GM18867 (cell line): ENCODE measurements around the gene KAZALD1.
"Not testable (repeated sequence)": the region's sequence is repeated elsewhere in the genome, so short reads cannot be mapped to it uniquely, and the experiment has no call there.

Experiments used
- ATAC-seq: cut with Tn5 transposase; IDR thresholded peaks from one replicate; pipeline ENCODE4 v1.9.1; 2021; ENCODE audit warnings: mild to moderate bottlenecking, moderate library complexity; ENCODE audit not compliant: unreplicated experiment

Gene KAZALD1

DNA sequence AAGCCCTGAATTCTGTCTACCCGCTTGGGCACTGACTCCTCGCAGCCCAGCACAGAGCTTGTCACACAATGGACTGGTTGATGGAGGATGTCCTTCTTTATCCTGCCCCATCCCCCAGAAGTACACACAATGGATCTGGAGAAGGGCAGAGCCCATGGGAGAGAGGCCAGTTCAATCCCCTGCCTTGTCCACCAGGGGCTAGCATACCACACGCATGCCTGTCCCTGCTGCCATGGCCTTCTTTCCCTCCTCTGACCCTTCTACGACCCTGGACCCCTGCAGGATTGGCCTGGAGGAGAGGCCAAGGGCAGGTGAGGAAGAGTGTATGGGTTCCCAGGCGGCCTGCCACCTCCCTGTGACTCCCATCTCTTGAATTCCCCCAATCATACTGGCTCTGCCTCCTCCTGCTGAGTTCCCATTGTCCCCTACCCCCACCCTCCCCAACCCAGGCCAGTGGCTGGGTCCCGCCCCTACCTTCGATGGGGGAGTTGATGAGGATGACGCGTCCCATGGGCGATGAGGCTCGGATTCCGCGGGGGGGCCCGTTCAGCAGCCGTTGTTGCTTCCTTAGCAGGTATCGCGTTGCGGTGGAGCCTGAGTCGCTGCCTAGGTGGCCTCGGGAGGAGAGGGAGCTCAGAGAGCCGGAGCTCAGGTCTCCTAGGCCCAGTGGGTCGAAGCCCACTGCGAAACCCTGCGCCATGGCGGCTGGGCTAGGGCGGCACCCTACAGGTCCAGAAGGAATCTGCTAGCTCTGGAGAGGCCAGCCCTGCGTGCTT lies 32.1 kb upstream of the KAZALD1 start:
- ATAC-seq, result no peak

DNA sequence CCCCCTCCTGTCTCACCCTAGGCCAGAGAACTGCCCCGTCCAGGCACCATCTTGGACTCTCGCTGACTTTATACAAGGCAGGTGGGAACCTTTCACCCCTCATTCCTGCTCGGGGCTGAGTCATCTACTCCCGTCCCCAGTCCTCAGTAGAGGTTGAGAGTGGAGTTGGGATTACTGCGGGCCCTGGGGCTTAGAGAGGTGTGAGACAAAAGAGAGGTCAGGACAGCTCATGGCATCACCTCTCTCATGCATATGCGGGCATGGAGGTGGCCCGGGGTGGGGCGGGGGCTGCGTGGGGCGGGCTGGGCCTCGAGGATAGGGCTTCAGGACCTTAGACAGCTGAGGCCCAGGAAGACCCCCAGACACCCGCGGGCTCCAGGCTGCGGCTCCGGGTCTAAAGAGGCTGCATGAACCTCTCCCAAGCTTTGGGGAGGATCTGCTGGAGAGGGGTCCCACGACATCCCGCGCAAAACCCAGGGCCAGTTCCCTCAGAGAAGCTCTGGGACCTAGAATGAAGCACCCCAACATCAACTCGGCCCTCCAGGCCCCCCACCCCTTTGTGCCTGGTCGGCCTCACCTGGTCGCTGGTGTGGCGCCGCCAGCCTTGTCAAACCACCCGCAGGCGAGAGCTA lies 31.2 kb upstream of the KAZALD1 start:
- no peak for ATAC-seq

GRCh38 chr10:101031128-101031795 lies 30.5 kb upstream of the KAZALD1 start, which contains the start of the genes PDZD7 and SFXN3:
TSS of gene PDZD7 (minus strand) at chr10:101031129. CDS start at chr10:101030219, 910 bp downstream.
TSS of gene SFXN3 (plus strand) at chr10:101031234. CDS start at chr10:101034695, 3,461 bp downstream.
- ATAC-seq, result peak; percentile 95

GRCh38 chr10:101031796-101032636 lies 29.8 kb upstream of the KAZALD1 start:
- ATAC-seq, result peak; percentile 38

- ATAC-seq, result no peak
These were observed 29.1 kb upstream of the KAZALD1 start for GRCh38 chr10:101032637-101033224.

- no peak for ATAC-seq
These were observed 28.5 kb upstream of the KAZALD1 start for GRCh38 chr10:101033276-101033675.

DNA sequence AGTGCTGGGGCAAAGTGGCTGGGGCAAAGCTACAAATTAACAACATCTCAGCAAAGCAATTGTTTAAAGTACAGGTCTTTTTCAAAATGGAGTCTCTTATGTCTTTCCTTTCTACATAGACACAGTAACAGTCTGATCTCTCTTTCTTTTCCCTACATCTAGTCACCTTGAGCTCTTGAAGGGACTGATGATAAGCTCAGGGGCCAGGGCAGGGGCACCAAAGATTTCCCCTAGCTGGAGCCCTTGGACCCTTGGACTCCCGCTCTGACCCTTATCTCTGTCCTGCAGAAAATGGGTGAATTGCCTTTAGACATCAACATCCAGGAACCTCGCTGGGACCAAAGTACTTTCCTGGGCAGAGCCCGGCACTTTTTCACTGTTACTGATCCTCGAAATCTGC lies 27.4 kb upstream of the KAZALD1 start:
- ATAC-seq, result not testable (repeated sequence)

- no peak for ATAC-seq
These were observed 26.5 kb upstream of the KAZALD1 start for GRCh38 chr10:101035314-101035713.

DNA sequence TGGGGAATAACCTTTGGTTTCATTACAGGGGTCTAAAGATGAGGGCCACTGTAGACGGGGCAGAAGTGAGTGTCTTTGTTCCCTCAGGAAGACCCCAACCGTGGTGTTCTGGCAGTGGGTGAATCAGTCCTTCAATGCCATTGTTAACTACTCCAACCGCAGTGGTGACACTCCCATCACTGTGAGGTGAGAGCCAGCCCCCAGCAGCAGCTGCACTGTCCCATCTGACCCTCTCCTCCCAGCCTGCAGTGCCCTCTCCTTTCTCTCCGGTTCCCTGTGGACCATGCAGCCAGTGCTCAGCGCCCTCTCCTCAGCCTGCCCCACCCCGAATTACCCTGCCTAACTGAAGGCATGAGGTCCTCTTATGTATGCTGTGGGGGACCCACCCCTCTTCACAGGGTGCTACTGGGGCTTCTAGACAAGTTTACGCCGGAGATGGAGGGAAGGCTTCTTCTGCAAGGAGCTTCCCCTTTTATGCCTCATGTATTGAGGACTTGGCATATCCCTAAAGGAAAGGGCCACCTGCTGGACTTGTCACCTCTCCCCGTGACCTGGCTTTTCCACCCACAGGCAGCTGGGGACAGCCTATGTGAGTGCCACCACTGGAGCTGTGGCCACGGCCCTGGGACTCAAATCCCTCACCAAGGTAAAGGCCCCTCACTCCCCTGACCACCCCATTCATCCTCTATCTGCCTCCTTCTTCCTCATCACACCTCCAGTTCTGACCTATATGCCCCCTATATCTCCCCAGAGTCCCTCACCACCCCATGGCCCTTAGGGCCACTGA lies 25.7 kb upstream of the KAZALD1 start:
- no peak for ATAC-seq

- ATAC-seq, result no peak
These were observed 25.1 kb upstream of the KAZALD1 start for GRCh38 chr10:101036726-101037125.

- ATAC-seq, result no peak
These were observed 23.3 kb upstream of the KAZALD1 start for GRCh38 chr10:101038484-101038883.

- ATAC-seq, result no peak
These were observed 21.7 kb upstream of the KAZALD1 start for GRCh38 chr10:101040061-101040460.

GRCh38 chr10:101040851-101041250 lies 20.9 kb upstream of the KAZALD1 start:
- ATAC-seq, result no peak

DNA sequence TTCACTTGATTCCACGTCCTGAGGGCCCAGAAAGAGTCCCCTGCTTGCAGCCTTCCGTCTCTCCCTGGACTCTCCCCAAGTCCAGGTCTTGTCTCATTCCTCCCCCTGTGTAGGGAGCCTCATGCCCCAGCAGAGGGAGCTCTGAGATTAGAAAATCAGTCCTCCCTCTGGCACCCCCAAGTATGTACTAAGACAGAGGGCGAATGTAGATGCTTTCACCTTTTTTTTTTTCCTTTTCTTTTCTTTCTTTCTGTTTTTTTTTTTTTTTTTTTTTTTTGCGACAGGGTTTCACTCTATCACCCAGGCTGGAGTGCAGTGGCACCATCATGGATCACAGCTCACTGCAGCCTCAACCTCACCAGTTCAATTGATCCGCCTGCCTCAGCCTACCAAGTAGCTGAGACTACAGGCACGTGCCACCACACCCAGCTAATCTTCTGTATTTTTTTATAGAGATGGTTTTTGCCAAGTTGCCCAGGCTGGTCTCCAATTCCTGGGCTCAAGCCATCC lies 20.5 kb upstream of the KAZALD1 start:
- peak; percentile 60 for ATAC-seq

- ATAC-seq, result no peak
These were observed 19.7 kb upstream of the KAZALD1 start for GRCh38 chr10:101042118-101042517.

GRCh38 chr10:101042667-101043362 lies 19.0 kb upstream of the KAZALD1 start:
- ATAC-seq, result peak; percentile 93

- ATAC-seq, result no peak
These were observed 18.5 kb upstream of the KAZALD1 start for GRCh38 chr10:101043363-101043707.

DNA sequence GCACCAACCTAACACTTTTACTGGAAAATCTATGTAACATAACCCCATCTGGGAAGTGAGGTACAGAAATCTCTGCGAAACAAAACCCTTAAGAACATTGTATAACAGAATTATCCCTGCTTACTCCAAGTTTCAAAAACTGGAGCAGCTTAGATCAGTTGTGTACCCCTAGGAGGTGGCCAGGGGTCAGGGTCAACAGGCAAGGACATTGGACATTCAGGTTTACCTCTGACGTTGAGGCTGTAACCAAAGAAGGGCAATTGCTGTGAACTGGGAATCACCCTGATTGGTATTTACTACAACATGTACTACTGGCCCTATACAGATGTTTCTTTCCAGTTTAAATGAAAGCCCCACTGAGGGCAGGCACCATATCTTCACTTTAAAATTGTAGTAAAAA lies 17.7 kb upstream of the KAZALD1 start:
- ATAC-seq, result no peak
